GM10847 (cell line): Measurements from ENCODE around the gene LAMTOR2.

Experiments
- POLR2A ChIP-seq: IDR thresholded peaks from 2 replicates; pipeline ENCODE4 v1.6.1; 2011; ENCODE audit not compliant: insufficient read length; ENCODE audit errors: extremely low read depth

Gene LAMTOR2

DNA sequence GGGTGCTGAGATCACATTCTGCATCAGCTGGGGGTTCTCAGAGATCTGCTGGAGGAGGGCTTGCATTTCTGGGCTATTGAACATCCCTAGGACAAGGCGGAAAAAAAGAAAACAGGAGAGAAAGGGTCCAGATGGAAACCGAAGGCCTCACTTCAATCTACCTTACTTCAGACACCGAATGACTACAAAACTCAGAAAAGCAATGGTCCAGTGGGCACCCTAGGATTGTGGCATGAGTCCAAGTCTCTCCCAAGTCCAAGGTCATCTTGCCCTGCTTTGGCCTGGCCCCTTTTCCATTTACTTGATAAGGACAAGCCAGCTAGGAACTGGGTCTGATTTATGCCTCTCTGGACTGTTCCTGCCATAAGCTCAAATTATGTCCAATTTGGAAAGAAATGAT is 11.8 kb upstream of the LAMTOR2 start:
- no peak for TF ChIP-seq POLR2A

GRCh38 chr1:156045076-156045475 is 9.5 kb upstream of the LAMTOR2 start:
- TF ChIP-seq POLR2A = no peak

DNA sequence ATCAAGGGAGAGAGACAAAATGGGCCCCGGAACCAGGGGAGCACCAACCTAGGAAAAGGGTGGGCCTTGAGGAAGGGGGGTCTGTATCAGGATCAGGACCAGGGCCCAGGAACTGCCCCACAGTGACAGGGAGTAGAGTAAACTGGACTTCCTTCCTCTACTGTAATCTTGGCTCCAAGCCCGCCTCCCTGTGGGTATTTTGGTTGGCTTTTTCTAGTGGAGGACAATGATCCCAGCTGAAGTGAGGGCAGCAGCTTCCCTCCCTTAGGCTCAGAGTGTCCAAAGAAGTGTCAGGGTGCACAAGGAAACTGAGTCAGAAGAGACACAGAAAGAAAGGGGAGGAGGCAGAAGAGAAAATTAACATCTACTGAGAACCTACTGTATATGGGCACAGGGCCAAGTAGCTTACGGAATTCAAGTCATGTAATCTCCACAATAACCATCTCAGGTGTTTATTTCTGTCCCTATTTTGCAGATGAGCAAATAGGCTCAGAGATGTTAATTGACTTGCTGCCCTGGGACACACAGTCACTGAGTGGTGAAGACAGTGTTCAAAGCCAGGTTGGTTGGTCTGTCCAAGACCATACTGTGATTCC is 5.8 kb upstream of the LAMTOR2 start:
- TF ChIP-seq POLR2A = no peak

GRCh38 chr1:156050376-156050775 is 4.2 kb upstream of the LAMTOR2 start:
- no peak for TF ChIP-seq POLR2A

DNA sequence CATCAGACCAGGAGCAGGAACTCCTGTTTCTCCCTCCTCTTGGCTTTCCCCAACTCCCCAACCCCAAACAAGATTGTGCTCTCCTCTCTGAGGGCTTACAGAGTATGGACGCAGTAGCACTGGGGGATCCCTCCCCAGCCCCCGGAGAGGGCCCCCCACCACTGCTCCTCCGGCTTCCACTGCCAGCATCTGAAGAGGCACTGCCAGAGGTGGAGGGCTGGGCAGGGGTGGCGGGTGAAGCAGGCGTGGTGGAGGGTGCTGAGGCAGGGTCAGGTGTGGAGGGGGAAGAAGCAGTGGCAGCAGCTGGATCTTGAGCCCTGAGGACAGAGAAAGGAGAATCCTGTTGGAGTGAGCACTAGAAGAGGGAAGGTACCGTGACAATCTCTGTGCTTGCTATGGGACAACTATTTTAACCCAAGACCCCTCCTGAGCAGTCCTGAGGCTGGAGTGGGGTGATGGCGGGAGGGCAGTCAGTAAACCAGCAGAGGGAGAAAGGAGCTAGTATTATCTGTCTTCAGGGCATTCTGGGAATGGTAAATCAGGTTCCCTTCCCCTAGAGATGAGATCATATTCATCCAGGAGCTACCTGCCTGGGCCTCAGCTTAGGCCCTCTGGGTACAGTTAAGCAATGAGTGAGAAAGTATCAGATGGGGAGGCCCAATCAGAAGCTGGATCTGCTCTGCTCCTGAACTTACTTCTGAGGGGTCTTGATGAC is 3.4 kb upstream of the LAMTOR2 start:
- no peak for TF ChIP-seq POLR2A

GRCh38 chr1:156052862-156053767 is 1.5 kb upstream of the LAMTOR2 start:
- no peak for TF ChIP-seq POLR2A

GRCh38 chr1:156053768-156054499 is 648 bp upstream of the LAMTOR2 start, which contains the start of gene UBQLN4:
TSS of gene UBQLN4 (minus strand) at chr1:156053798. CDS start at chr1:156053701, 97 bp downstream.
- no peak for TF ChIP-seq POLR2A

DNA sequence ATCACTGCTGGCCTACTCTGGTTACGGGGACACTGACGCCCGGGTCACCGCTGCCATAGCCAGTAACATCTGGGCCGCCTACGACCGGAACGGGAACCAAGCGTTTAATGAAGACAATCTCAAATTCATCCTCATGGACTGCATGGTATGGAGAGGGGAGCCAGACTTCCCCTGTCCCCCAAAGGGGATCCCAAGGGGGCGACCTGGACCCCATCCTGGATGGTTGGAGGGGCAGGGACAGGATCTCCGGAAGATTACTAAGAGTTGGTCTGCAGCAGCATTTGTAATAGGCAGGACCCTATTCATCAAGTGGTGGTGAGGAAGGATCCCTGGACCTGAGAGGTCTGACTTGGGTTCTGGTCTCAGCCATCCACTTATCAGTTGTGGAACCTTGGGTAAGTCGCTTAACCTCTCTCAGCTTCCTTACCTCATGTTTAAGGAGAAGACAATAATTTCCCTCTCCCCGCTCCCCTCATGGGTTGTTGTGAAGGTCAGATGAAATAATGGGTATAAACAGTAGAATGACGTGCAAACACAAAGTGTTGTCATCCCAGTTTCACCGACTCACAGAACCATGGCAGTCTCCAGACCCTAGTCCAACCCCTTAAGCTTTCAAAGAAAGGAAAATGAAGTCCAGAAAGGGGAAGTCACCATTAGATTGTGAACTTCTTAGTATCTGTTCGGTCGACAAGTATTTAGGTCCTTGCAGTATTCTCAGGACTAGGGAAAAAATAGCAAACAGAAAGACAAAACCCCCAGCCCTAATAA is 883 bp downstream of the LAMTOR2 start:
- TF ChIP-seq POLR2A = no peak

- TF ChIP-seq POLR2A = no peak
These were observed 1.8 kb downstream of the LAMTOR2 start for GRCh38 chr1:156056326-156056849.

DNA sequence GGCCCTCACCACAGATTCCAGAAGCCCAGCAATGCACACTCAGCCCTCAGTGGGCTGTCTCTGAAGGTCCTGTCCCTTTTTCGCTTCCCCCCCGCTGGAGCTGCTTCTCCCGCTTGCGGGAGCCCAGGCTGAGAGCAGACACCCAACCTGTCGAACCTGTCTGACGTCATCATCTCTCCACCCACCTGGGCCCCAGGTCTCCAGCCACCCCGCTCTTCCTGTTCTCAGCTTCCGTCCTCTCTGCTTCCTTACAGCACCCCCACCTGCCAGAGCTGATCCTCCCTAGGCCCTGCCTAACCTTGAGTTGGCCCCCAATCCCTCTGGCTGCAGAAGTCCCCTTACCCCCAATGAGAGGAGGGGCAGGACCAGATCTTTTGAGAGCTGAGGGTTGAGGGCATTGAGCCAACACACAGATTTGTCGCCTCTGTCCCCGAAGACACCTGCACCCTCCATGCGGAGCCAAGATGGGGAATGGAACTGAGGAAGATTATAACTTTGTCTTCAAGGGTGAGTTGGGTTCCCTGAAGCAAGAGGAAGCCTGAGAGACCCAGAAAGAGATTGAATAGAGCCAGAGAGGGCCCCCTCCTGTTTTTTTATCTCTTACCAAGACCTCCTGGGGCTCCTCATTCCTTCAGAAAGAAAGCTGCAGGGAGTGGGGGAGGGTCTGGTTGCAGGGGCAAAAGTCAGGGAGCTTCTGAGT is 6.5 kb downstream of the LAMTOR2 start, which contains the start of gene RAB25:
Gene RAB25, plus strand, starts transcription at position 224 of the 700 bp plus-strand sequence. Its CDS starts 241 bp downstream, at position 465.
- no peak for TF ChIP-seq POLR2A

GRCh38 chr1:156062189-156062588 is 7.6 kb downstream of the LAMTOR2 start:
- no peak for TF ChIP-seq POLR2A

DNA sequence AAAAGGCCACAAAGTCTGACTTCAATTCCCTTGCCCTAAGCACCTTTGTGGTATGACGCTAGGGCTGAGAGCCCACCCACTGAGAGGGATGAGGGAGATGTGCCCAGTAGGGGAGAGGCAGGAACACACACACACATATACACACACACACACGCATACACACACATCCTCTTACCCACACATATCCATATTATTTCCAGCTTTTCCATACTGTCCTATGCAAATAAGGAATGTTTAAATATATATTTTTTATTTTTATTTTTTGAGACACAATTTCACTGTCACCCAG is 9.4 kb downstream of the LAMTOR2 start:
- TF ChIP-seq POLR2A = no peak

DNA sequence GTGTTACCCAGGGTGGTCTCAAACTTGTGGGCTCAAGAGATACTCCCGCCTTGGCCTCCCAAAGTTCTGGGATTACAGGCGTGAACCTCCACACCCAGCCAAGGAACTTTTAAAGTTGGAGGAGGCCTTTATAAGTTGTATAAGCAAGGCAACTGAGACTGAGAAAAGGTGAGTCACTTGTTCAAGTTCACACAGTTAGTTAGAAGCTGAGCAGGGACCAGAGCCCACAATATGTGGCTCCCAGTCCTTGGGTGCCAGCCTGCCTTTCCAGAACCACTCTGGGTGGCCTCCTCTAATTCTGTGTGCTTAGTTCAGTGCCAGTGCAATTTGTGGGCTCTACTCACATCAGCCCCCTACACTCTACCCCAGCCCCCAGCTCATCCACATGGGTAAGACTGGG is 10.0 kb downstream of the LAMTOR2 start:
- no peak for TF ChIP-seq POLR2A

- TF ChIP-seq POLR2A = no peak
These were observed 10.6 kb downstream of the LAMTOR2 start for GRCh38 chr1:156065212-156065611.
